Activated T-cell treated with anti-CD3 and anti-CD28 coated beads, Interleukin-2, amount 50 U/mL, for 4 hours (primary cell): ENCODE results near the gene RRBP1. TPM values are rescaled to one million over a fixed set of nuclear protein-coding genes. Genes with fewer than 3 reads are reported as not detected.

Experiments
- ATAC-seq, 2 donors: fragments of 200-7000 bp; cut with Tn5 transposase; one replicate each; pipeline ENCODE4 v1.10.0; 2021
- DNase-seq: peaks from one replicate; pipeline ENCODE4 v3.0.0-alpha.2; 2020
- H3K27me3 Mint-ChIP-seq: one replicate; pipeline ENCODE4 v1.8.0; 2021; ENCODE audit warnings: low read depth, mixed read lengths
- H3K36me3 Mint-ChIP-seq: one replicate; pipeline ENCODE4 v1.8.0; 2022; ENCODE audit warnings: mixed read lengths; ENCODE audit not compliant: insufficient read depth
- H3K4me1 Mint-ChIP-seq: one replicate; pipeline ENCODE4 v1.8.0; 2021; ENCODE audit warnings: low read depth, mixed read lengths
- H3K4me3 Mint-ChIP-seq: one replicate; pipeline ENCODE4 v1.8.0; 2021; ENCODE audit warnings: mild to moderate bottlenecking, moderate library complexity, mixed read lengths
- H3K9me3 Mint-ChIP-seq: one replicate; pipeline ENCODE4 v1.8.0; 2021; ENCODE audit warnings: mixed read lengths
- total RNA-seq, 3 donors: library from RNA; stranded (reverse); gene quantifications; one replicate each; pipeline ENCODE4 v1.2.1, GENCODE V29; 2021

The RRBP1 gene
- total RNA-seq, 3 donors from 2014 or later = 25.5 to 32.3 (median 27.0) TPM

DNA sequence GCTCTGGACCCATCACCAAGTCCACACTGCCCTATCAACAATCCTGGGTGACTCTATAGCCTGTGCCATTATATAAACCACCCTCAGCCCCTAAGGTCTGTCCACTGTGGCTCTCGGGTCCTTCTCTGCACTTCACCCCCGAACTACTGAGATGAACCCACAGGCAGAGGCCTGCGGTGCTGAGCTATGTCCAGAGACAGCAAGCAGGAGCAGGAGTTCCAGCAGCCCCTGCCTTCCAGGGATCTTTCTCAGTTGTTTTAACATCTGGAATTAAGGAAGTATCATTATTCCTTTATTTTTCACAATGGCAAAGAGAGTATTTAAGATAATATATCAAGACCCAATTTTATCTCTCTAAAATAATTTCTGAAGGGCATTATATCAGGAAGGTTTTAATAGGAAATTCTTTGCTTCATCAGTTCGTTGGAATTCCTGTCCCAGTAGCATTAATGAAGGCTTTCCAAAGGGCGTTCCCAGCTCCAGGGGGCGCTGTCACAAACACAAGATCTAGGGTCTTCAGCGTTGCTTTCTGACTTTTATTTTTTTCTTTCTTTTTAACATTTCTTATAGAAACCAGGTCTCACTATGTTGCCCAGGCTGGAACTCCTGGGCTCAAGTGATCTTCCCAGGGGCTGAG, 27.3 kb downstream of the RRBP1 start:
- no peak for ATAC-seq
- peaks cover 17% of the 10 kb centered on the region for H3K36me3 Mint-ChIP-seq
- H3K27me3 Mint-ChIP-seq = no peaks in the 10 kb centered on the region
- H3K4me3 Mint-ChIP-seq = no peak overlapping the region
- H3K9me3 Mint-ChIP-seq = no peaks in the 10 kb centered on the region
- DNase-seq = no peak
- H3K4me1 Mint-ChIP-seq = peaks cover 2% of the 10 kb centered on the region

DNA sequence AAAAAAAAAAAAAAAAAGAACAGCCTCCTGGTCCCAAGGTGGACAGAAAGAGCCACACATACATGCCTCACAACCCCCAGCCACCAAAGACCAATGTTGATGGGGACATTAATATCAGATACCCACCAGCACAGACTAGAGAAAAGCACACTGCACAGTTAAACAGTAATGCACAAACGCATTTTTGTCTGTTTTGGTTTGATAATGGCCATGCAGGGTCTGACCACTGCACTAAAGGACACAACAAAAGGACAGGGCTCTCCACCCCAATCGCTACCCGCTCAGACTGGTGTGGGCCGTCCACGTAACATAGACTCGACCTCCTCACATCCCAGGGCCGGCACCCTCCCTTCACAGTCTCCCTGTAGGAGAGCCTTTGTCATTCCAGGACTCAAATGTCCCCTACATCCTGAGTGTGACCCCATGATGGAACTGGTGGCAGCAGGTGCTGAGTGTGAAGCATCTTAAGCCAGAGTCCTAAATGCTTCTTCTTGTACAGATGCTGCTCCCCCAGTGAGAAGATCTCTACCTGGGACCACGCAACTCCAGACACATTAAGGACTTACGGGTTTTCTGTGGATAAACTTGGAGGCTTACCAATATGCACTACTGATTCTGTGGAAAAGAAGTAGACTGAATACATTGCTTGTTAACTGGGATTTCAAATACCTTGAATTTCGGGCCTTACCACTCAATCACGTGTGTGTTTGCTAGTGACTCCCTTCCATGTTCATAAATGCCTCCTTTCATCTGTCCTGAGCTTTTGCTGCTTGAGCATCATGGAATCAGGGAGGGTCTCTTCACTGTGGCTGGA, 28.0 kb downstream of the RRBP1 start:
- Mint-ChIP-seq H3K4me3 (no peak overlapping the region), H3K27me3 (no peaks in the 10 kb centered on the region), H3K36me3 (peaks cover 17% of the 10 kb centered on the region), H3K9me3 (no peaks in the 10 kb centered on the region), H3K4me1 (peaks cover 5% of the 10 kb centered on the region)
- no peak for ATAC-seq
- DNase-seq = no peak

DNA sequence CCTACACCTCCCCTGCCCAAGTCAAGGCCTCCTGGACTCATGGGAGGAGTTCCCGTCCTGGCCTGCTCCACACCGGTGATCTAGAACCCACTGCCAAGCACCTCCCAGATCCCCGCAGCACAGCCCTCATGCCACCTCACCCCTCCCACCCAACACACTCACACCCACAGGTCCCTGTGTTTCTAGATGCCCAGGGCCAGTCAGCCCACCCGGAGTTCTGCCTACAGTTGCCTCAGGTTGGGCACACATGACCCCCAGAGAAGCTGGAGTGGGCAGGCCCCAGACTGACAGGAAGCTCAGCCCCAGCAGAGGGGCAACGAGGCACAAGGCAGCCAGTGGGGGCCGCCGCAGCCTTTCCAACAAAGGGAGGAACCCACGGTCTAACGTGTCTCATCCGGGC, 29.6 kb downstream of the RRBP1 start:
- Mint-ChIP-seq H3K4me3 (no peak overlapping the region), H3K27me3 (no peaks in the 10 kb centered on the region), H3K9me3 (no peaks in the 10 kb centered on the region), H3K4me1 (peaks cover 11% of the 10 kb centered on the region), H3K36me3 (peaks cover 5% of the 10 kb centered on the region)
- DNase-seq (no peak), ATAC-seq (no peak)

DNA sequence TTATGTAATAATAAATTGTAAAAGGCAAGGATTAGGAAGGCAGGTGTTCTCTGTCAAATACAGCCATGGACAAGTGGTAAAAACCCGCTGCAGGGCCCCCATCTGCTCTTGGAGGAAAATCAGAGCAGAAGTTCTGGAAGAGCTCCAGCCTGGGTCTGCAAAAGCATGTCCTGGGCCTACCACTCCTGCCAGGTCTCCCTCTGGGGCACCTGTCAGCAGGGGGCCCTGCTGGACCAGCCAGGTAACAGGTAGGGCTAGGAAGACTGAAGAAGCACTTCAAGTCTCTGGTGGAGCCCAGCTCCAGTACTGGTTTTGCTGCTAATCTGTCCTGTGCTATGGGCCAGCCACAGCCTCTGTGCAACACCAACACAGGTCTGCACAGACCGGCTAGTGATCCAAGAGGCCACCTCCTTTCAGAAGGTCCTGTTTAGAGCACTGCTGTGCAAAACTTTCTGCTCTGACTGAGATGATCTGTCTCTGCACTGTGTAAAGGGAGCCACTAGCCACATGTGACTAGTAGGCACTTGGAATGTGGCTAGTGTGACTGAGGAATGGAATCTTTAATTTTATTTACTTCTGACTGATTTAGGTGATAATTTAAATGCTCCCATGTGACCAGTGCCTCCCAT, 30.2 kb downstream of the RRBP1 start:
- H3K4me3 Mint-ChIP-seq = no peak overlapping the region
- H3K9me3 Mint-ChIP-seq = no peaks in the 10 kb centered on the region
- H3K4me1 Mint-ChIP-seq = peaks cover 11% of the 10 kb centered on the region
- H3K36me3 Mint-ChIP-seq = peaks cover 2% of the 10 kb centered on the region
- no peak for DNase-seq
- ATAC-seq = no peak
- H3K27me3 Mint-ChIP-seq = no peaks in the 10 kb centered on the region

DNA sequence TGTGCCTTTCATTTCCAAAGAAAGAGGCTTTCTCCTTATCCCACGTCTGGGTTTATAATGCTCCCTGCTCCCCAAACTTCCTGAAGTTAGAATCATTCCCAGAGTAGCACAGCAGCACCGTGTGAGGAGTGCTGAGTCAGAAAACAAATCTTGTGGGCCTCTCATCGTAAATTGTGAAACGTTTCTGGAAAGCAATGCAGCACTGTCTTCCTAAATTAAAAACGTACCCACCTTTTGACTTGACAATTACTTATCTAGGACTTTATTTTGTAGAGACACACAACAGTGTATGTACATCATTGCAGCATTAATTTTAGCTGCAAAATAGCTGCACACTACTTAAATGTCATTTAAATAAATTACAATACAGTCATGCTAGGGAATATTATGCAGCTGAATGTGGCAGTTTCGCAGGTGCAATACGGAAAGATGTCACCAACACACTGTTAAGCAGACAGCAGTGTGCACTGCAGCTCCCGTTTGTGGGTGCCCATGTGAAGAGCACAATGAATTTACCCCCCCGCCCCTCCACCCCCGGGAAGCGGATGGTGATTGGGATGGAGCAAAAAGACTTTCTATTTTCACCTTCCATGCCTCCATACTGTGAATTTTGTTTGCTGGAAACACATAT, 30.8 kb downstream of the RRBP1 start:
- H3K27me3 Mint-ChIP-seq = no peaks in the 10 kb centered on the region
- no peaks in the 10 kb centered on the region for H3K9me3 Mint-ChIP-seq
- ATAC-seq (no peak), DNase-seq (no peak)
- H3K36me3 Mint-ChIP-seq = no peaks in the 10 kb centered on the region
- peaks cover 11% of the 10 kb centered on the region for H3K4me1 Mint-ChIP-seq
- H3K4me3 Mint-ChIP-seq = no peak overlapping the region

DNA sequence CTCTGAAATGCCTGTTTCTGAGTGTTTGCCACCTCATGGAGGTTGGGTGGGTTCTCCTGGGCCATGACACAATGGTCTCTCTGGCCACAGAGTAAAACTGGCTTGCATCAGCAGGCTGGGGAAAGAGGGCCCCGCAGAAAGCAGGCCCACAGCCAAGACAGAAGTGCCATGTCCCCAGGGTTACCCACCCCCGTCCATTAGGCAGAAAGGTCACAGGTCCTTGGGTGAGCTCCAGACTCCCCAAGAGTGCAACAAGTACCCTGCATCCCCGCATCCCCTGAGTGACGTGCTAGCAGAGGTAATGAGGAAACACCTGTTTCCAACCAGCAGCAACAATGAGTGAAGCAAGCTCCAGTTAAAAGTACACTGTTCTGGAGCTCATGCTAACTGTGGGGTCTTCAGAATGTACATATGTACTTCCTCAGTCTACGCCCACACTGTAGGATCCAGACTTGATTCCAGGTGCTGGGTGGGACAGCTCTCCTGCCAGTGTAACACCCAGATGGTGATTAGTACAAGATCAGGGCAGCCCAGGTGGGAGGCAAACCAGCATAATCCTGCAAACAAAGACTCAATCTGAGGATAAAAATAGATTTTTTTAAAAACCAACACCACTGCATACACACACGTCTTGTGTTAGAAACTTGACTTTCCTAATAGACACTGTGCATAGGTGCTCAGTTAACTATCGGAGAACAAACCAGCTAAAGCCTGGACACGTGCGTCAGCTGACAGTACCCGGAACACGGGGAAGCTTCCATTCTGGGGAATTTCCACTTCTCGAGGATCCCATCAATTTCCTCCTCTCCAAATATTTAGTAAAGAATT, 31.5 kb downstream of the RRBP1 start:
- no peak overlapping the region for H3K4me3 Mint-ChIP-seq
- no peak for ATAC-seq
- H3K9me3 Mint-ChIP-seq = no peaks in the 10 kb centered on the region

DNA sequence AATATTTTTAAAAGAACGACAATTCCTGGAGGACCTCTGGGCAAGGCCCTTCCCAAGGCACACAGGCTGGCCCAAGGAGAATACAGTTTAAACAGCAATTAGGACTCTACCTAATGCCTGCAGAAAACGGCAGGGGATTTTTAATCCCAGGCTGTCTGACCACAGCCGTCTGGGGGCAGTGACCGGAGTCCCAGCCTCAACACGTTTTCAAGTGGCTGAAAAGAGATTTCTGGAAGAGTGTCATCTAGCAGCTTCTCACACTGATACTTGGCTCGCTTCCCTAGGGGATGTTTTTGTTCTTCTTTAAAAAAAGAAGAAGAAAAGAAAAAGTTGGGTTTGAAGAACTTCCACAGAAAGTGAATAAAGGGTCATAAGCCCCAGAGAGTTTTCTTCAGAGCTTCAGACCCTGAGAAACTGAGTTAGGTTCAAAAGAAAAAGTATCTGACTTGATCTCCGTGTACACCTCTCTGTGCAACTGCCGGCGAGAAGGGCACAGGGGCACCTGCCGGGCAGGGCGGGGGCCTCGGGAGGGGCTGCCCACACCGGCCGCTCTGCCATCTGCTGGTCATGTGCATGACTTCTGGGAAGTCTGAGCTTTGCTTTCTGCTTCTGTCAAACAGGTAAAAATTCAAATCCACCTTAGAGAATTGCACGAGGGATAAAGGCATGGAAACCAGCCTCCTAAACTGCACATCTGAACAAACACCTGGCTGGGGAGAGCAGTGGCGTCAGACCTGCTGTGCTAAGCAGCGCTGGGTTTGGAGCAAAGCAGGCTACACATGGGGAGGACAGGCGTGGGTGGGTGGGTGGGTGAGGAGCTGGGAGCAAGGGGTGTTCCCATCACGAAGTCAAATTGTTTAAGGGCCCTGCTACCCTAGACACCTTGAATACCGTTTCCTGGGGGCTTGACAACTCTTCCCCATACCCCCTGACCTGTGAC, 33.0 kb downstream of the RRBP1 start:
- H3K4me1 Mint-ChIP-seq = peaks cover 11% of the 10 kb centered on the region
- DNase-seq = peak; percentile 21
- peak; percentile 46 to 57 for ATAC-seq
- H3K9me3 Mint-ChIP-seq = no peaks in the 10 kb centered on the region
- no peaks in the 10 kb centered on the region for H3K27me3 Mint-ChIP-seq
- H3K4me3 Mint-ChIP-seq = no peak overlapping the region
- H3K36me3 Mint-ChIP-seq = no peaks in the 10 kb centered on the region

More for the DNA sequence above, 31.5 kb downstream of the RRBP1 start:
- no peak for DNase-seq
- Mint-ChIP-seq H3K27me3 (no peaks in the 10 kb centered on the region), H3K36me3 (no peaks in the 10 kb centered on the region), H3K4me1 (peaks cover 11% of the 10 kb centered on the region)

DNA sequence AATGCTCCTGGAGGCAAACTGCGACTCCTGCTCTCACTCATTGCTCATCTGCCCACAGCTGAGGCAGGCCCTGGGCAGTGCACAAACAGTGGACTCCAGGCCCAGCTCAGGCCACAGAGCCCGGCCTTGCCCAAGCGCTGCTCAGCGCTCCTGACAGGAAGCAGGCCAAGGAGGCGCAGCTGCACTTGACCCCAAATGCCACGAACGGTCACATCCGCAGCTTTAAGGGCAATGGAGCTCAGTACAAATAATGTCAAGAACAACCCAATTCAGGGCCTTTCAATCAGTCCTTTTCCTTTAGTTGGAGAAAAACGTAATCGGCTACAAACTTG, 33.8 kb downstream of the RRBP1 start:
- no peak for ATAC-seq
- H3K9me3 Mint-ChIP-seq = no peaks in the 10 kb centered on the region
- no peak overlapping the region for H3K4me3 Mint-ChIP-seq
- no peaks in the 10 kb centered on the region for H3K27me3 Mint-ChIP-seq
- no peaks in the 10 kb centered on the region for H3K36me3 Mint-ChIP-seq
- H3K4me1 Mint-ChIP-seq = peaks cover 13% of the 10 kb centered on the region
- DNase-seq = no peak

DNA sequence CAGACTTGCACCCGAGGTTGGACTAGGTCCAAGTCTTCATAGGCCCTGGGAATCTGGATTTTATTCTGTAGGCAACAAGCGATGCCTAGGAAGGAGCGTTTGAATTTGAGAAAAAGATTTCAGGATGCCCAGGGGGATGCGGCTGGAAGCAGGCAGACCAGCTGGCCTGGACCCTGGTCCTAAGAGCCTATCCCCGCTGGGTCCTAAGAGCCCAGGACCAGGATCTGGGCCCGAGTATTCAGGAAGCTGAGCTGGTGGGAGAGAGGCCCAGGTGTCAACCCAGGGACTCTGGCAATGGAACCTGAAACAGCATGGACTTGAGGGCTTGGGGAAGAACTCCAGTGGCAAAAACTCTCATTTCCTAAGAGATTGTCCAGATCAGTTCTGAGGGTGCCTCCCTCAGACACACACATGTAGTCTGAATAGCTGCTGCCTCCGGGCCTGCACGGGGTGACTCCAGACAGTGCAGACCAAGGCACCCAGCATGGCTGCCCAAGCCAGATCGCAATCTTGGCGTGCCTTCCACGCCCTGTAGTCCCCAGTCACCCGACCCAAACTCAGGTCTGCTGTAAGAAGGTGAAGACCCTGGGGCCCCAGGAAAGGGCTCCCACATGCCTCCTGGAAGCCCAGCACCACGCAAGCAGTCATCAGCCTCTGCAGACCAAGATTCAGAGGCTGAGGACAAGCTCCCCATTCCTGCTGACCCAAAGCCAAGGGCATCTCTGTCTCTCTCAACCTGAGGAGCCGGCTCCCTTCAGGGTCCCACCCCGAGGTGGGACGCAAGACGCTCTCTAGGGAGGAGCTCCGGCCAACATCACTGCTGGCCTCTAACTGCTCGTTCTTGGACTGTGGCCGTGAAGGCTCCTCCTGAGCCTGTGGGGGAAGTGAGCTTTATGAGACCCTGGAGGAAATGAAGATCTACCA, 34.4 kb downstream of the RRBP1 start:
- Mint-ChIP-seq H3K4me3 (no peak overlapping the region), H3K4me1 (peaks cover 13% of the 10 kb centered on the region), H3K9me3 (no peaks in the 10 kb centered on the region), H3K36me3 (no peaks in the 10 kb centered on the region), H3K27me3 (no peaks in the 10 kb centered on the region)
- ATAC-seq (no peak), DNase-seq (no peak)

DNA sequence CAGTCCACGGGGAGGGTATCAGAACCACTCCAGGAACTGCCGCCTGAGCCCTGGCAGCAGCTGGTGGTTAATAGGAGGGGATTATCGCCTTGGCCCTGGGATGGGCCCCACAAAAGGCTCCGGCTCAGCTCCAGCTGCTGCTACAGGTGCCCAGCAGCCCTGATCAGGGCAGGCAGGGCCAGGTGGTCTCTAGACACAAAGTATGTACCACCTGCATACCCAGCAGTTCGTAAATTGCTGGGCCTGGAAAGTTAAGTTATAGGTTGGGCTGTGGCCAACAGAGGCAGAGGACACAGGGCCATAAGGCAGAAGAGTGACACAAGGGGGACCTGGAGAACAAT, 35.1 kb downstream of the RRBP1 start:
- H3K27me3 Mint-ChIP-seq = no peaks in the 10 kb centered on the region
- no peak for ATAC-seq
- H3K4me3 Mint-ChIP-seq = no peak overlapping the region
- H3K4me1 Mint-ChIP-seq = peaks cover 13% of the 10 kb centered on the region
- H3K36me3 Mint-ChIP-seq = no peaks in the 10 kb centered on the region
- no peak for DNase-seq
- no peaks in the 10 kb centered on the region for H3K9me3 Mint-ChIP-seq

DNA sequence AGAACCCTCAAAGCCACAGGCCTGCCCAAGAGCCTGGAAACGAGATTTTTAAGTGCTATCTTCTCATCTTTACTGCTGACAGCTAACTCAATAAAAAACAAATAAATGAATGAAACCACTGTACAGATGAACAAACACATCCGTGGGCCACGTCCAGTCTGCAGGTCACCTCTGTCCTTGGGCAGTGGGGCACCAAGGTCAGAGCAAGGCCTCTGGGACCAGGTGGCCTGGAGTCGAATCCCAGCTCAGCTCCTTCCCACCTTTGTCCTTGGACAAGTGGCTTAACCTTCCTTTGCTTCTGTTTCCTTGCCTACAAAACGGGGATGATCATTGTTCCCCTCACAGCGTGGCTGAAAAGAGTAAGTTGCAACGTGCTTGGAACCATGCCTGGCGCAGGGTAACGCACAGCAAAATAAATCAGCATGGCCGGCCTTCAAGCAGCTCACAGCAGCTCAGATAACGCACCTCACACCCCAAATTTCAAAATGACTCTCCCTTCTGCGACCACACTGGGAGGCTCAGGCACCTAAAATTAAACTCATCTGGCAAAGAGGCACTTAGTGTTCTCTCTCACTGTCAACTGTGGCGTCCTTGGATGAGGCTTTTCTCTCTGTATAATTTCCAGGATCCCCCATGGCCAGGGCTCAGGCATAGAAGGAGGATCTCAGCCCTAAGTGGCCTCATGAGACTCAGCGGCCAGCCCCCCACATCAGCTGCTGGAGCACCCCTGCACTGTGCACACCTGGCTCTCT, 35.7 kb downstream of the RRBP1 start:
- no peaks in the 10 kb centered on the region for H3K9me3 Mint-ChIP-seq
- no peak for ATAC-seq

More for the DNA sequence above, 35.7 kb downstream of the RRBP1 start:
- no peak for DNase-seq
- H3K4me1 Mint-ChIP-seq = peaks cover 13% of the 10 kb centered on the region
- no peak overlapping the region for H3K4me3 Mint-ChIP-seq
- H3K36me3 Mint-ChIP-seq = no peaks in the 10 kb centered on the region
- H3K27me3 Mint-ChIP-seq = no peaks in the 10 kb centered on the region
